Keratinocyte (primary cell): ENCODE results near the gene CFAP206. TPM values are rescaled to one million over a fixed set of nuclear protein-coding genes. Genes with fewer than 3 reads are reported as not detected.

ENCODE experiments used
- DNase-seq: peaks from one replicate; pipeline ENCODE4 v3.0.0-alpha.2; 2011; ENCODE audit warnings: low read depth, missing footprints, low spot score
- FAIRE-seq: peaks from 2 replicates; lab custom pipeline; 2011; peaks lifted over from hg19 to GRCh38; lab: Jason Lieb, UNC
- H2AFZ ChIP-seq: 2 replicates; pipeline ENCODE4 v1.6.0; 2012; ENCODE audit warnings: low read length, control low read depth, inconsistent platforms; ENCODE audit not compliant: control insufficient read depth
- H3K27ac ChIP-seq: 2 replicates; pipeline ENCODE4 v1.5.1; 2011; ENCODE audit warnings: low read length; ENCODE audit not compliant: control insufficient read depth, insufficient read depth
- H3K27me3 ChIP-seq: 3 replicates; pipeline ENCODE4 v1.6.0; 2011; ENCODE audit warnings: low read length; ENCODE audit not compliant: control insufficient read depth, insufficient read depth; ENCODE audit errors: extremely low read depth
- H3K36me3 ChIP-seq, 2 experiments: 2 replicates in 1 of 2; 3 replicates in 1 of 2; pipeline ENCODE4 v1.5.1; 2011; ENCODE audit warnings: low read length in 2 of 2, mild to moderate bottlenecking in 1 of 2; ENCODE audit not compliant: control insufficient read depth in 2 of 2, insufficient read depth in 2 of 2; ENCODE audit errors: extremely low read depth in 1 of 2
- H3K4me1 ChIP-seq: 3 replicates; pipeline ENCODE4 v1.5.1; 2011; ENCODE audit warnings: low read length; ENCODE audit not compliant: control insufficient read depth, insufficient read depth; ENCODE audit errors: extremely low read depth
- H3K4me2 ChIP-seq: 3 replicates; pipeline ENCODE4 v1.6.0; 2011; ENCODE audit warnings: low read depth, low read length; ENCODE audit not compliant: control insufficient read depth, insufficient read depth; ENCODE audit errors: extremely low read depth
- H3K4me3 ChIP-seq, 3 experiments: fragments of 200-600 bp in 1 of 3; sonication (generic) in 1 of 3; 2 replicates in 2 of 3; 3 replicates in 1 of 3; pipeline ENCODE4 v1.5.1; 2011 to 2016; ENCODE audit warnings: low read length in 3 of 3, mild to moderate bottlenecking in 3 of 3, control low read depth in 2 of 3, inconsistent platforms in 1 of 3, low read depth in 1 of 3, mixed read lengths in 1 of 3, mixed run types in 1 of 3, moderate library complexity in 1 of 3; ENCODE audit not compliant: control insufficient read depth in 2 of 3, insufficient read depth in 2 of 3; ENCODE audit errors: extremely low read depth in 1 of 3
- H3K79me2 ChIP-seq: 2 replicates; pipeline ENCODE4 v1.6.0; 2012; ENCODE audit warnings: low read length; ENCODE audit not compliant: control insufficient read depth, insufficient read depth
- H3K9ac ChIP-seq: 3 replicates; pipeline ENCODE4 v1.6.0; 2011; ENCODE audit warnings: low read length; ENCODE audit not compliant: control insufficient read depth, insufficient read depth; ENCODE audit errors: extremely low read depth
- H3K9me1 ChIP-seq: 3 replicates; pipeline ENCODE4 v1.6.0; 2011; ENCODE audit warnings: low read length; ENCODE audit not compliant: control insufficient read depth, insufficient read depth; ENCODE audit errors: extremely low read depth
- H3K9me3 ChIP-seq: 2 replicates; pipeline ENCODE4 v1.5.1; 2012; ENCODE audit warnings: low read depth, low read length; ENCODE audit not compliant: control insufficient read depth
- H4K20me1 ChIP-seq: 3 replicates; pipeline ENCODE4 v1.6.0; 2011; ENCODE audit warnings: low read length; ENCODE audit not compliant: control insufficient read depth, insufficient read depth; ENCODE audit errors: extremely low read depth
- EZH2 ChIP-seq: IDR thresholded peaks from one replicate; pipeline ENCODE4 v1.6.1; 2012; ENCODE audit warnings: inconsistent platforms, mild to moderate bottlenecking, low read length, moderate library complexity
- dilution Hi-C: fragments of 300-500 bp; cut with MboI; formaldehyde crosslinking; loops from one replicate; pipeline ENCODE4 v1.7.0; 2020; ENCODE audit warnings: low sequenced_read_pairs; ENCODE audit not compliant: extremely low pct_ligation_motif_present
- polyA plus RNA-seq, 5 experiments: library from polyadenylated mRNA; depleted of rRNA in 3 of 5; stranded (reverse) in 3 of 5; stranded (forward) in 1 of 5; unstranded in 1 of 5; fragments of >200 nt; gene quantifications; 1 replicate in 1 of 5; 2 replicates in 3 of 5; 3 replicates in 1 of 5; pipeline versions ENCODE4 v1.2.1 to v1.2.3, GENCODE V29; 2011 to 2012; ENCODE audit warnings: missing spikeins in 2 of 5, low read depth in 1 of 5, low replicate concordance in 1 of 5
- TF ChIP-seq, protein P1 (sequence below), 3 experiments: IDR thresholded peaks in 1 of 3; conservative IDR thresholded peaks in 1 of 3; optimal IDR thresholded peaks in 1 of 3; 2 replicates in 2 of 3; 3 replicates in 1 of 3; pipeline versions ENCODE3 to v1.5.1; 2011; ENCODE audit warnings: low read length in 3 of 3, mild to moderate bottlenecking in 3 of 3, moderate library complexity in 2 of 3, control low read depth in 1 of 3, inconsistent platforms in 1 of 3; ENCODE audit not compliant: insufficient read depth in 2 of 3; ENCODE audit errors: extremely low read depth in 1 of 3

Gene CFAP206
- polyA plus RNA-seq, 1 donor (not counting 4 experiments of a cell fraction or from before 2014, with no cell fraction given): 0.18 TPM

DNA sequence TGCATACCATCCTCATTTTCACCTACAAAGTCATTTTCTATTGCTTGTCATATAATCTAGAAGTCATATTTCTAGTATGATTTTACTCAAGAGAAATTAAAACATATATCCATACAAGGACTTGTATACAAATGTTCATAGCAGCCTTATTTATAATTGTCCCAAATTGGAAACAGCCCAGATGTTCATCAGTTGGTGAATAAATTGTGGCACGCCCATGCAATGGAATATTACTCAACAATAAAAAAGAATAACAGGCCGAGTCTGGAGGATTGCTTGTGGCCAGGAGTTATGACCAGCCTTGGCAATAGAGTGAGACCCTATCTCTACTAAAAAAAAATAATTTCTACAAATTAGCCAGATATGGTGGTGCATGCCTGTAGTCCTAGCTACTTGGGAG, 34.4 kb upstream of the CFAP206 start:
- H3K79me2 ChIP-seq: no peaks in the 10 kb centered on the region
- no peak for DNase-seq
- H3K27ac ChIP-seq: no peak overlapping the region
- no peaks in the 10 kb centered on the region for H3K9me3 ChIP-seq
- H2AFZ ChIP-seq: no peak overlapping the region
- dilution Hi-C loops: no loop called here
- H3K4me3 ChIP-seq: no peak overlapping the region
- FAIRE-seq: no peak
- no peak overlapping the region for H3K4me2 ChIP-seq
- no peaks in the 10 kb centered on the region for H4K20me1 ChIP-seq
- H3K4me1 ChIP-seq: no peaks in the 10 kb centered on the region
- H3K9me1 ChIP-seq: no peaks in the 10 kb centered on the region
- TF ChIP-seq, protein P1, sequence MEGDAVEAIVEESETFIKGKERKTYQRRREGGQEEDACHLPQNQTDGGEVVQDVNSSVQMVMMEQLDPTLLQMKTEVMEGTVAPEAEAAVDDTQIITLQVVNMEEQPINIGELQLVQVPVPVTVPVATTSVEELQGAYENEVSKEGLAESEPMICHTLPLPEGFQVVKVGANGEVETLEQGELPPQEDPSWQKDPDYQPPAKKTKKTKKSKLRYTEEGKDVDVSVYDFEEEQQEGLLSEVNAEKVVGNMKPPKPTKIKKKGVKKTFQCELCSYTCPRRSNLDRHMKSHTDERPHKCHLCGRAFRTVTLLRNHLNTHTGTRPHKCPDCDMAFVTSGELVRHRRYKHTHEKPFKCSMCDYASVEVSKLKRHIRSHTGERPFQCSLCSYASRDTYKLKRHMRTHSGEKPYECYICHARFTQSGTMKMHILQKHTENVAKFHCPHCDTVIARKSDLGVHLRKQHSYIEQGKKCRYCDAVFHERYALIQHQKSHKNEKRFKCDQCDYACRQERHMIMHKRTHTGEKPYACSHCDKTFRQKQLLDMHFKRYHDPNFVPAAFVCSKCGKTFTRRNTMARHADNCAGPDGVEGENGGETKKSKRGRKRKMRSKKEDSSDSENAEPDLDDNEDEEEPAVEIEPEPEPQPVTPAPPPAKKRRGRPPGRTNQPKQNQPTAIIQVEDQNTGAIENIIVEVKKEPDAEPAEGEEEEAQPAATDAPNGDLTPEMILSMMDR (optimal IDR thresholded peaks at IDR 0.05 in 1 of 3, IDR thresholded peaks at IDR 0.05 in 1 of 3, conservative IDR thresholded peaks at IDR 0.05 in 1 of 3; ENCODE audit: extremely low read depth in 1 of 3, insufficient read depth in 2 of 3, low read length in 3 of 3): no peak
- TF ChIP-seq EZH2: no peak
- H3K27me3 ChIP-seq: no peaks in the 10 kb centered on the region
- H3K9ac ChIP-seq: no peak overlapping the region
- no peaks in the 10 kb centered on the region for H3K36me3 ChIP-seq

DNA sequence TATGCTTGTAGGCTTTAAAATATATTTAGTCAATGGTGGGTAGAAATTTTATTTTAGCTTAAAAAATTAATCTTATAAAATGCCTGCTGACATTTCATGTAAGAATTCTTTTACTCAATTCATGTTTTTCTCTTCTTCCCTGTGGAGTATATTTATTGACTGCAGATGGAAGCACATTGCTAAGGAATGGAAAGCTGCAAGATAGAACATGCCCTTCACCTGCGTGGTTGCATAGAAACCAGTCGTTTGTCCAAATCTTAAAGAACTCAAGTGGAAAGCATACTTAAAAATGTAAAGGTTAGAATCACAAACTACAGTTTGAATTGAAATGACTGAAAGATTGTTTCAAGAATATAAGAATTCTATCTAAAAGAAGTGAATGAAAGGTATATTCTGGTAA, 32.5 kb upstream of the CFAP206 start:
- Histone ChIP-seq H3K9me3 (no peaks in the 10 kb centered on the region), H3K4me2 (no peak overlapping the region), H3K4me1 (no peaks in the 10 kb centered on the region), H3K9me1 (no peaks in the 10 kb centered on the region), H4K20me1 (no peaks in the 10 kb centered on the region), H3K36me3 (no peaks in the 10 kb centered on the region), H2AFZ (no peak overlapping the region), H3K9ac (no peak overlapping the region), H3K27me3 (no peaks in the 10 kb centered on the region), H3K4me3 (no peak overlapping the region), H3K79me2 (no peaks in the 10 kb centered on the region), H3K27ac (no peak overlapping the region)
- DNase-seq: no peak
- no peak for TF ChIP-seq EZH2
- TF ChIP-seq, protein P1 (optimal IDR thresholded peaks at IDR 0.05 in 1 of 3, IDR thresholded peaks at IDR 0.05 in 1 of 3, conservative IDR thresholded peaks at IDR 0.05 in 1 of 3; ENCODE audit: extremely low read depth in 1 of 3, insufficient read depth in 2 of 3, low read length in 3 of 3): no peak
- dilution Hi-C loops: no loop called here
- FAIRE-seq: no peak
